ENCODE results near the gene EIF4G2.

Gene EIF4G2

DNA sequence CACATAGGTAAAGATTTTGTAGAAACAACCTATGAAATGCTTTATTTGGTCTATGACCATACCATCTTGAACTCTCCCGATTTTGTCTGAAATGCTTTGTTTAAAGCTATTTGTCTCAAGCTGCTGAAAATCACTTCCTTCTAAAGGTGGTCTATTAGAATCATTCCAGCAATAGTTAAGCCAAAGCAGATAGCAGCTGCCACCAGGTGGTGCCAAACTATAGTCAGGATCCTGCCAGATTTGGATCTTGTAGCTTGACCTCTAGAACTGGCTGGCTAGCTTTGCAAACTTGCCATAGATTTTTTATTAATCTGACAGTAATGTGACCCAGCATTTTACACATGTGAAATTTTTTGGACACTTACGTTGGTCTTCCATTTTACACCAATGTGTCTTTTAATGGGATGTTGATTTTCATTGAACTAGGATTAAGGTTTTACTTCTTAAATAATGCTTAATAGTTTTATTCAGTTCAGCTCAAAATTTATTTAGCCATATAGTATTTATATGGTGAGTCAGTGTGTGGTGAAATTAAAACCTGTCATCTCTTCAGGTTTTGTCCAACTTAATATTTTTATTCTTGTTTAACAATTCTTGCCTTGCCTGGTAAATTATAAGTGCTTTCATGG is 38.0 kb downstream of the EIF4G2 start:
- POLR2A ChIA-PET, result interaction anchor here (1.0 to 1.1 kb wide), 2 partner anchors 20 to 38 kb away, joined by 3 to 6 read pairs; partner anchors contain the start of genes CTR9 and EIF4G2
- no peak for TF ChIP-seq ARNT (IDR thresholded peaks at IDR 0.05)
- TF ChIP-seq HDGF (IDR thresholded peaks at IDR 0.05; ENCODE audit: borderline replicate concordance), result no peak
- no peak for TF ChIP-seq LEF1 (IDR thresholded peaks at IDR 0.05; ENCODE audit: borderline replicate concordance)
- TF ChIP-seq NFRKB (IDR thresholded peaks at IDR 0.05), result no peak
- CTCF ChIA-PET, result interaction anchor here (0.7 to 1.8 kb wide), 8 partner anchors 10 to 1017 kb away, joined by 3 to 5 read pairs (median 4); no protein-coding TSS in a partner anchor
- peak; percentile 57 for DNase-seq (ENCODE audit: extremely low spot score)

DNA sequence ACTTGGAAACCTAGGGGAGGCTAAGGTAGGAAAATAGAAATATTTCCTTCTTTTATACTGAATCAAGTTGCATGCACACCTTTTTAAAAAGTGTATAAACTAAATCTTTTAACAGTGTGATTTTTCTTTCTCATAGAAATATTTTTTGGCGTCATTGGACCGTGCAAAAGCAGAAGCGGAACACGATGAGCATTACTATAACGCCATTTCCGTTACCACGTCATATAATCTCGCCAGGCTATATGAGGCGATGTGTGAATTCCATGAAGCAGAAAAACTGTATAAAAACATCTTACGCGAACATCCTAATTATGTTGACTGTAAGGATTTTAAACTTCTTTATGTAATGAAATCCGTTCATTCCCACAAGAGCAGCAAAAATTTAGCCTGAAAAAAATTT is 44.3 kb downstream of the EIF4G2 start:
- no peak for DNase-seq (ENCODE audit: extremely low spot score)
- TF ChIP-seq ARNT (IDR thresholded peaks at IDR 0.05) (no peak), HDGF (IDR thresholded peaks at IDR 0.05; ENCODE audit: borderline replicate concordance) (no peak), TARDBP (IDR thresholded peaks at IDR 0.05) (no peak), ZNF384 (IDR thresholded peaks at IDR 0.05) (no peak), LEF1 (IDR thresholded peaks at IDR 0.05; ENCODE audit: borderline replicate concordance) (no peak), FOXM1 (IDR thresholded peaks at IDR 0.05; ENCODE audit: borderline replicate concordance) (no peak), SP1 (IDR thresholded peaks at IDR 0.05) (no peak), L3MBTL2 (conservative IDR thresholded peaks at IDR 0.05) (no peak), ELF4 (IDR thresholded peaks at IDR 0.05) (no peak), FOXA1 (IDR thresholded peaks at IDR 0.05) (no peak), NFRKB (IDR thresholded peaks at IDR 0.05) (no peak), BHLHE40 (IDR thresholded peaks at IDR 0.05; ENCODE audit: borderline replicate concordance) (no peak), SUZ12 (IDR thresholded peaks at IDR 0.05) (no peak), CTBP1 (IDR thresholded peaks at IDR 0.05; ENCODE audit: borderline replicate concordance) (no peak)
- TF ChIP-seq, protein P1, sequence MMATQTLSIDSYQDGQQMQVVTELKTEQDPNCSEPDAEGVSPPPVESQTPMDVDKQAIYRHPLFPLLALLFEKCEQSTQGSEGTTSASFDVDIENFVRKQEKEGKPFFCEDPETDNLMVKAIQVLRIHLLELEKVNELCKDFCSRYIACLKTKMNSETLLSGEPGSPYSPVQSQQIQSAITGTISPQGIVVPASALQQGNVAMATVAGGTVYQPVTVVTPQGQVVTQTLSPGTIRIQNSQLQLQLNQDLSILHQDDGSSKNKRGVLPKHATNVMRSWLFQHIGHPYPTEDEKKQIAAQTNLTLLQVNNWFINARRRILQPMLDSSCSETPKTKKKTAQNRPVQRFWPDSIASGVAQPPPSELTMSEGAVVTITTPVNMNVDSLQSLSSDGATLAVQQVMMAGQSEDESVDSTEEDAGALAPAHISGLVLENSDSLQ (IDR thresholded peaks at IDR 0.05), result no peak
- POLR2A ChIA-PET, result no interaction called here
- CTCF ChIA-PET, result no interaction called here

DNA sequence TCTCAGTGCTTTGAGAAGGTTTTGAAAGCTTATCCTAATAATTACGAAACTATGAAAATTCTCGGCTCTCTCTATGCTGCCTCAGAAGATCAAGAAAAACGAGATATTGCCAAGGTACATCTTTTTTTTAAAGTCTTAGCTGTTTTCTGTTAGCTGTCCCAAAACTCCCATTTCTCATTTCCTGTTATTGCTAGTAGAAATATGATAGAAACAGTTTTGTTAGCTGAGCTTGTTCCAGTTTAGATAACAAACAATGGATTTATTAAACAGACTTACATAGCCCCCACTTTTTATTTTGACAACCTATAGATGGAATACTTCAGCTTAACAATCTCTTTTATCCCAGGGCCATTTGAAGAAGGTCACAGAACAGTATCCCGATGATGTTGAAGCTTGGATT is 45.0 kb downstream of the EIF4G2 start:
- DNase-seq (ENCODE audit: extremely low spot score), result no peak
- TF ChIP-seq ARNT (IDR thresholded peaks at IDR 0.05) (no peak), TARDBP (IDR thresholded peaks at IDR 0.05) (no peak), FOXK2 (IDR thresholded peaks at IDR 0.05) (no peak), SUZ12 (IDR thresholded peaks at IDR 0.05) (no peak), LEF1 (IDR thresholded peaks at IDR 0.05; ENCODE audit: borderline replicate concordance) (no peak), L3MBTL2 (conservative IDR thresholded peaks at IDR 0.05) (no peak), ZNF384 (IDR thresholded peaks at IDR 0.05) (no peak), FOXA1 (IDR thresholded peaks at IDR 0.05) (no peak), CTBP1 (IDR thresholded peaks at IDR 0.05; ENCODE audit: borderline replicate concordance) (no peak), BHLHE40 (IDR thresholded peaks at IDR 0.05; ENCODE audit: borderline replicate concordance) (no peak), SP1 (IDR thresholded peaks at IDR 0.05) (no peak), HDGF (IDR thresholded peaks at IDR 0.05; ENCODE audit: borderline replicate concordance) (no peak), FOXM1 (IDR thresholded peaks at IDR 0.05; ENCODE audit: borderline replicate concordance) (no peak)
- TF ChIP-seq, protein P1 (IDR thresholded peaks at IDR 0.05), result no peak
- ChIA-PET POLR2A (no interaction called here), CTCF (no interaction called here)

DNA sequence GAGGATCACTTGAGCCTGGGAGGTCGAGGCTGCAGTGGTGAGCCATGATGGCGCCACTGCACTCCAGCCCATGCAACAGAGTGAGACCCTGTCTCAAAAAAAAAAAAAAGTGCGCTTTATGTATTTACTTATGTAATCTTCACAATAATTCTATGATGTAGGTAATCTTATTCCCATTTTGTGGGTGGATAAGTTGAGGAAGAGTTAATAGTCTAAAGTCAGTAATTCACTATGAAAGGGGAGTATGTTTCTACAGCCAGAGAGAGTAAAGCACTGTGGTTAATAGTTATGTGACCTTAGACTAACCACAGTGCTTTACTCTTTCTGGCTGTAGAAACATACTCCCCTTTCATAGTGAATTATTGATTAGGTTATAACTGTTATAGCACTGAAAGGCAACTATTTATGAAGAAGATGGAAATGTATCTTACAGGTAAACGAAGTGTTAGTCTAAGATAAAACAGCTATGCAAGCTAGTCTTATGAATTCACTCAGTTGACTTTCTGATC is 45.8 kb downstream of the EIF4G2 start:
- ChIA-PET POLR2A (no interaction called here), CTCF (no interaction called here)
- TF ChIP-seq SP1 (IDR thresholded peaks at IDR 0.05) (no peak), HDGF (IDR thresholded peaks at IDR 0.05; ENCODE audit: borderline replicate concordance) (no peak), NFRKB (IDR thresholded peaks at IDR 0.05) (no peak), FOXA1 (IDR thresholded peaks at IDR 0.05) (no peak), FOXK2 (IDR thresholded peaks at IDR 0.05) (no peak), ELF4 (IDR thresholded peaks at IDR 0.05) (no peak), LEF1 (IDR thresholded peaks at IDR 0.05; ENCODE audit: borderline replicate concordance) (no peak), FOXM1 (IDR thresholded peaks at IDR 0.05; ENCODE audit: borderline replicate concordance) (no peak), L3MBTL2 (conservative IDR thresholded peaks at IDR 0.05) (no peak), ARNT (IDR thresholded peaks at IDR 0.05) (no peak)
- no peak for DNase-seq (ENCODE audit: extremely low spot score)

DNA sequence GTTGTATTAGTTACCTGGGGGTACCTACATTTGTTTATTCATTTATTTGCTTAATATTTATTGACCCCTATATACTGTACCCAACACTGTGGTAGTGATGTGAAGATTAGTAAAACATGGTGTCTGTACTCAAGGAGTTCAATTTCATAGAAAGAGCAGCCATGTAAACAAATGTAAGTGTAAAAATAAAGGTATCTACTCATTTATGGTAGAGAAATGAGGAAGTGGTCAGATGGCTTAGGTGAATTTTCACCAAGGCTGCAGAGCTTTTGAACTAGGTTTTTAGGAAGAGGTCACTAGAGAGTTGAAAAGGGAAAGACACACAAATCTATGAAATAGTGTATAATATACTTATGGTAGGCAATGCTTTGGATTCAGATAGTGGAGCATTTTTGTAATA is 46.5 kb downstream of the EIF4G2 start:
- ChIA-PET POLR2A (no interaction called here), CTCF (no interaction called here)
- no peak for DNase-seq (ENCODE audit: extremely low spot score)
- no peak for TF ChIP-seq ARNT (IDR thresholded peaks at IDR 0.05)
- no peak for TF ChIP-seq LEF1 (IDR thresholded peaks at IDR 0.05; ENCODE audit: borderline replicate concordance)
- TF ChIP-seq NFRKB (IDR thresholded peaks at IDR 0.05), result no peak
- TF ChIP-seq CTBP1 (IDR thresholded peaks at IDR 0.05; ENCODE audit: borderline replicate concordance), result no peak
- TF ChIP-seq, protein P1 (IDR thresholded peaks at IDR 0.05), result no peak
- TF ChIP-seq TARDBP (IDR thresholded peaks at IDR 0.05), result no peak
- no peak for TF ChIP-seq SUZ12 (IDR thresholded peaks at IDR 0.05)
- TF ChIP-seq ZNF384 (IDR thresholded peaks at IDR 0.05), result no peak
- TF ChIP-seq SP1 (IDR thresholded peaks at IDR 0.05), result no peak
- TF ChIP-seq ELF4 (IDR thresholded peaks at IDR 0.05), result no peak
- no peak for TF ChIP-seq HDGF (IDR thresholded peaks at IDR 0.05; ENCODE audit: borderline replicate concordance)
- no peak for TF ChIP-seq BHLHE40 (IDR thresholded peaks at IDR 0.05; ENCODE audit: borderline replicate concordance)
- no peak for TF ChIP-seq FOXM1 (IDR thresholded peaks at IDR 0.05; ENCODE audit: borderline replicate concordance)

DNA sequence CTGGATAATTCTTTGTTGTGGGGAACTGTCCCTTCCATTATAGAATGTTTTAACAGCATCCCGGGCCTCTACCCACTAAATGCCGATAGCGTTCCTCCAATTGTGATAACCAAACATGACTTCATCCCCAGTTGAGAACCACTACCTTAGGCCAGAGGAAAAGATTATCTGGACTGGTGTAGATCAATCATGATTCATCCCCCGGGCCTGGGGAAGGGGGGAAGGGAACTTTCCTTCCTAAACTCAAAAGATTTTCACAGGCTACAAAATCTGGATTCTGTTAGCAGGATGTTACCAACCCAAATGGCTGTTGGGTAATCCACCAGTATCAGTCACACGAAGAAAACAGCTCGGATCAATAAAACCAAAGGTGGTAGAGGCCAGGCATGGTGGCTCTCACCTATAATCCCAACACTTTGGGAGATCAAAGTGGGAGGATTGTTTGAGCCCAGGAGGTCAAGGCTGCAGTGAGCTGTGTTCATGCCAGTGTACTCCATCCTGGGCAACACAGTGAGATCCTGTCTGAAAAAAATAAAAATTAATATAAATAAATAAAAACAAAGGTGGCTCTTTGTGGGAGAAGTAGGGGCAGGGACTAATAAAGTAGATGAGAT is 47.5 kb downstream of the EIF4G2 start:
- no peak for DNase-seq (ENCODE audit: extremely low spot score)
- CTCF ChIA-PET, result no interaction called here
- POLR2A ChIA-PET, result no interaction called here
- TF ChIP-seq SP1 (IDR thresholded peaks at IDR 0.05) (no peak), ZNF384 (IDR thresholded peaks at IDR 0.05) (no peak), FOXA1 (IDR thresholded peaks at IDR 0.05) (no peak), CTBP1 (IDR thresholded peaks at IDR 0.05; ENCODE audit: borderline replicate concordance) (no peak), HDGF (IDR thresholded peaks at IDR 0.05; ENCODE audit: borderline replicate concordance) (no peak), LEF1 (IDR thresholded peaks at IDR 0.05; ENCODE audit: borderline replicate concordance) (no peak), FOXM1 (IDR thresholded peaks at IDR 0.05; ENCODE audit: borderline replicate concordance) (no peak), ARNT (IDR thresholded peaks at IDR 0.05) (no peak), L3MBTL2 (conservative IDR thresholded peaks at IDR 0.05) (no peak), NFRKB (IDR thresholded peaks at IDR 0.05) (no peak), BHLHE40 (IDR thresholded peaks at IDR 0.05; ENCODE audit: borderline replicate concordance) (no peak)

Data from HEK293T (cell line).